Fibroblast of lung (primary cell): ENCODE data around the gene PTPN20. TPM values are rescaled to one million over a fixed set of nuclear protein-coding genes. Genes with fewer than 3 reads are reported as not detected.

ENCODE experiments used
- DNase-seq, 2 donors: peaks; one replicate each; pipeline versions ENCODE4 v3.0.0 to v3.0.0-alpha.2; 2010; ENCODE audit warnings: low read depth in 2 of 2
- H2AFZ ChIP-seq: 2 replicates; pipeline ENCODE4 v1.5.1; 2012; ENCODE audit warnings: low read length, control low read depth, inconsistent platforms
- H3K27ac ChIP-seq: 2 replicates; pipeline ENCODE4 v1.5.1; 2011; ENCODE audit warnings: low read length, control low read depth; ENCODE audit not compliant: insufficient read depth
- H3K27me3 ChIP-seq: 2 replicates; pipeline ENCODE4 v1.5.1; 2011; ENCODE audit warnings: mild to moderate bottlenecking, low read length; ENCODE audit not compliant: control insufficient read depth, insufficient read depth
- H3K36me3 ChIP-seq: 2 replicates; pipeline ENCODE4 v1.5.1; 2011; ENCODE audit warnings: low read length; ENCODE audit not compliant: control insufficient read depth, insufficient read depth
- H3K4me1 ChIP-seq: 2 replicates; pipeline ENCODE4 v1.5.1; 2011; ENCODE audit warnings: low read length; ENCODE audit not compliant: control insufficient read depth, insufficient read depth; ENCODE audit errors: extremely low read depth
- H3K4me2 ChIP-seq: 2 replicates; pipeline ENCODE4 v1.5.1; 2011; ENCODE audit warnings: low read length, control low read depth; ENCODE audit not compliant: insufficient read depth; ENCODE audit errors: extremely low read depth
- H3K4me3 ChIP-seq, 4 experiments: fragments of 200-600 bp in 1 of 4; sonication (generic) in 1 of 4; replicated peaks in 1 of 4; 2 replicates each; pipeline ENCODE4 v1.5.1; 2011 to 2016; ENCODE audit warnings: low read length in 4 of 4, low read depth in 3 of 4, mild to moderate bottlenecking in 3 of 4, control low read depth in 2 of 4, inconsistent platforms in 1 of 4, mixed read lengths in 1 of 4; ENCODE audit not compliant: insufficient read depth in 1 of 4; ENCODE audit errors: control extremely low read depth in 1 of 4
- H3K79me2 ChIP-seq: 2 replicates; pipeline ENCODE4 v1.5.1; 2012; ENCODE audit warnings: mild to moderate bottlenecking, low read length, inconsistent platforms; ENCODE audit not compliant: control insufficient read depth, insufficient read depth
- H3K9ac ChIP-seq: 2 replicates; pipeline ENCODE4 v1.5.1; 2011; ENCODE audit warnings: mild to moderate bottlenecking, low read length, control low read depth; ENCODE audit not compliant: insufficient read depth
- H3K9me3 ChIP-seq: 2 replicates; pipeline ENCODE4 v1.5.1; 2012; ENCODE audit warnings: low read depth, low read length; ENCODE audit not compliant: control insufficient read depth, insufficient read depth
- H4K20me1 ChIP-seq: 2 replicates; pipeline ENCODE4 v1.5.1; 2011; ENCODE audit warnings: low read length; ENCODE audit not compliant: control insufficient read depth, insufficient read depth; ENCODE audit errors: extremely low read depth
- CTCF ChIP-seq, 2 donors: IDR thresholded peaks in 1 of 2; conservative IDR thresholded peaks in 1 of 2; 1 replicate in 1 of 2; 2 replicates in 1 of 2; pipeline ENCODE4 v1.5.1; 2011 to 2012; ENCODE audit warnings: low read length in 2 of 2, control low read depth in 1 of 2, inconsistent platforms in 1 of 2, low read depth in 1 of 2, mild to moderate bottlenecking in 1 of 2
- EZH2 ChIP-seq: IDR thresholded peaks from 2 replicates; pipeline ENCODE4 v1.5.1; 2012; ENCODE audit warnings: low read length, control low read depth, mild to moderate bottlenecking; ENCODE audit errors: missing control alignments
- polyA plus RNA-seq, 2 donors: library from polyadenylated mRNA; depleted of rRNA in 1 of 2; stranded (reverse) in 1 of 2; unstranded in 1 of 2; fragments of >200 nt; gene quantifications; 2 replicates each; pipeline ENCODE4 v1.2.1, GENCODE V29; 2011 to 2012; ENCODE audit warnings: missing spikeins in 1 of 2
- total RNA-seq: library from RNA; depleted of rRNA; stranded (reverse); fragments of >200 nt; gene quantifications from 2 replicates; pipeline ENCODE4 v1.2.1, GENCODE V29; 2014

PTPN20 gene
- total and polyA plus RNA-seq, 2 donors (not counting 1 experiment from before 2014, with no cell fraction given), result 0.23 to 0.33 TPM

- no peak for DNase-seq
- no peak overlapping the region for H3K9ac ChIP-seq
- no peaks in the 10 kb centered on the region for H3K27me3 ChIP-seq
- H3K79me2 ChIP-seq, result no peaks in the 10 kb centered on the region
- no peak overlapping the region for H3K4me2 ChIP-seq
- no peaks in the 10 kb centered on the region for H3K4me1 ChIP-seq
- no peaks in the 10 kb centered on the region for H3K9me3 ChIP-seq
- no peaks in the 10 kb centered on the region for H4K20me1 ChIP-seq
- TF ChIP-seq EZH2, result no peak
- TF ChIP-seq CTCF (conservative IDR thresholded peaks at IDR 0.05 in 1 of 2, IDR thresholded peaks at IDR 0.05 in 1 of 2; ENCODE audit: low read depth in 1 of 2, low read length in 2 of 2), result no peak
- no peak overlapping the region for H2AFZ ChIP-seq
- no peaks in the 10 kb centered on the region for H3K36me3 ChIP-seq
- H3K4me3 ChIP-seq, result no peak overlapping the region
- no peak overlapping the region for H3K27ac ChIP-seq
Measured at GRCh38 chr10:47023237-47024045, 112.2 kb downstream of the PTPN20 start.

- H3K4me1 ChIP-seq, result no peaks in the 10 kb centered on the region
- no peak overlapping the region for H2AFZ ChIP-seq
- no peak overlapping the region for H3K9ac ChIP-seq
- no peak overlapping the region for H3K4me3 ChIP-seq
- no peaks in the 10 kb centered on the region for H3K9me3 ChIP-seq
- no peak overlapping the region for H3K27ac ChIP-seq
- TF ChIP-seq CTCF (conservative IDR thresholded peaks at IDR 0.05 in 1 of 2, IDR thresholded peaks at IDR 0.05 in 1 of 2; ENCODE audit: low read depth in 1 of 2, low read length in 2 of 2) (no peak), EZH2 (no peak)
- no peaks in the 10 kb centered on the region for H3K79me2 ChIP-seq
- H3K36me3 ChIP-seq, result no peaks in the 10 kb centered on the region
- H4K20me1 ChIP-seq, result no peaks in the 10 kb centered on the region
- no peaks in the 10 kb centered on the region for H3K27me3 ChIP-seq
- H3K4me2 ChIP-seq, result no peak overlapping the region
- no peak for DNase-seq
Measured at GRCh38 chr10:47024046-47024322, 112.8 kb downstream of the PTPN20 start.

GRCh38 chr10:47024399-47025252, 113.4 kb downstream of the PTPN20 start:
- Histone ChIP-seq H3K9me3 (no peaks in the 10 kb centered on the region), H3K36me3 (no peaks in the 10 kb centered on the region), H3K27ac (no peak overlapping the region), H4K20me1 (no peaks in the 10 kb centered on the region), H2AFZ (no peak overlapping the region), H3K27me3 (no peaks in the 10 kb centered on the region), H3K4me3 (no peak overlapping the region), H3K9ac (no peak overlapping the region), H3K4me1 (no peaks in the 10 kb centered on the region), H3K79me2 (no peaks in the 10 kb centered on the region), H3K4me2 (no peak overlapping the region)
- TF ChIP-seq CTCF (conservative IDR thresholded peaks at IDR 0.05 in 1 of 2, IDR thresholded peaks at IDR 0.05 in 1 of 2; ENCODE audit: low read depth in 1 of 2, low read length in 2 of 2) (peak; percentile 76 to 82), EZH2 (no peak)
- DNase-seq, result peak; percentile 26 to 35
